Anterior cingulate cortex (tissue), 58 donors: ENCODE measurements around the gene ACTN4.
"Not testable (repeated sequence)": the region's sequence is repeated elsewhere in the genome, so short reads cannot be mapped to it uniquely, and the experiment has no call there.

Source experiments
- DNase-seq, 58 donors: peaks; one replicate each; lab custom pipeline; 2025; lab: John Stamatoyannopoulos, UW

Gene ACTN4

DNA sequence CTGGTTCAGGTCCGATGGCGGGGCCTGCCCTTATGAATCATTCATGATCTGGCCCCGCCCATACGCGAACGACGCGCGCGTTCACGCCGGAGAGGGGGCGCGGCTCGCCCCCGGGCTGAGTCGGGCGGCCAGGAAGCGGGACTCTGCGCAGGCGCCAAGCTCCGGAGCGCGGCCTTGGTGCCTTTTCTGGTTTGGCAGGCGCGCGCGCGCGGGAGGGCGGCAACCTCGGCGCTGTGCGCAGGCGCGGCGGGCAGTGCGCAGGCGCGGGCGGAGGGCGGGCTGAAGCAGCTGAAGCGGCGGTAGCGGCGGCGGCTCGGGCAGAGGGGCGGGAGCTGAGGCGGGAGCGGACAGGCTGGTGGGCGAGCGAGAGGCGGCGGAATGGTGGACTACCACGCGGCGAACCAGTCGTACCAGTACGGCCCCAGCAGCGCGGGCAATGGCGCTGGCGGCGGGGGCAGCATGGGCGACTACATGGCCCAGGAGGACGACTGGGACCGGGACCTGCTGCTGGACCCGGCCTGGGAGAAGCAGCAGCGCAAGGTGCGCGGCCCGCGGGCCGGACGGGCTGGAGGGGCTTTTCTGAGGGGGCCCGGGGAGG lies at the start of gene ACTN4:
Gene ACTN4 (plus strand): TSS at position 282 of the 598 bp plus-strand sequence. CDS start 97 bp downstream, at position 379.
- DNase-seq, result peak; percentile 82 to 100 (median 97)

DNA sequence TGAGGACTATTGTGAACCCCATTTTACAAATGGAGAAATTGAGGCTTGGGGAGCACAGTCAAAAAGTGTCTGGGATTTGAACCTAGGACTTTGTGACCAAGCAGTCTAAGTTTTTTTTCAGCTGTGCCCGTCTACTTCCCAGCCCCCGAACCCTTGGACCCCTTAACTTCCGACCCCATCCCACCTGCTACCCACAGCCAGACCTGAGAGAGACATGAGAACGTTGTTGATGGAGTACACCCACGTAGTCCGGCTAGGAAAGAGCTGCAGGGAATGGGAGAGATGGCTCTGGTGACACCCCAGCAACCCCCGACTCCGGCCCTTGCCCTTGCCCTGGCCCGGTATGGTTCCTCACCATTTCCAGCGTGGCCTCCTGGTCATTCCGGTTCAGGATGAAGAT lies 47.7 kb upstream of the ACTN4 start:
- DNase-seq, result no peak

DNA sequence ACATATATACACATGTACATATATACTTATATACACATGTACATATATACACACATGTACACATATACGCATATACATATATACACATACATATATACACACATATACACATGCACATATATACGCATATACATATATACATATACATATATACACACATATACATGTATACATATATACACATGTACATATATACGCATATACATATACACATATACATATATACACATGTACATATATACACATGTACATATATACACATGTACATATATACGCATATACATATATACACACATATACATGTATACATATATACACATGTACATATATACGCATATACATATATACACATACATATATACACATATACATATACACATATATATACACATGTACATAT lies 44.6 kb upstream of the ACTN4 start:
- not testable (repeated sequence) for DNase-seq

DNA sequence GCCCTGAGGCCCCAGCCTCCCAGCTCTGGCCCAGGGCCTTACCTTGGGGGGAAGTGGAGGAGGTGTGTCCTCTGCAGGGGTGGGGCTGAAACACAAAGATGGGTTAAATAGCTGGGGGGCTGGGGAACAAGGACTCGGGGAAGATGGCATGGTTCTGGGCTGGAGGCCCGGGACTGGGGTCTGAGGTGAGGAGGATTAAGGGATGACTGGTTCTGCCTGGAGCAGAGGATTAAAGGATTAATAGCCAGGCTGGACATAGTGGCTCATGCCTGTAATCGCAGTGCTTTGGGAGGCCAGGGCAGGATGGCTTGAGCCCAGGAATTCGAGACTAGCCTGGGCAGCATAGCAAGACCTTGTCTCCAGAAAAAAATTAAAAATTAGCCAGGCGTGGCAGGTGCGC lies 41.3 kb upstream of the ACTN4 start:
- DNase-seq, result no peak

DNA sequence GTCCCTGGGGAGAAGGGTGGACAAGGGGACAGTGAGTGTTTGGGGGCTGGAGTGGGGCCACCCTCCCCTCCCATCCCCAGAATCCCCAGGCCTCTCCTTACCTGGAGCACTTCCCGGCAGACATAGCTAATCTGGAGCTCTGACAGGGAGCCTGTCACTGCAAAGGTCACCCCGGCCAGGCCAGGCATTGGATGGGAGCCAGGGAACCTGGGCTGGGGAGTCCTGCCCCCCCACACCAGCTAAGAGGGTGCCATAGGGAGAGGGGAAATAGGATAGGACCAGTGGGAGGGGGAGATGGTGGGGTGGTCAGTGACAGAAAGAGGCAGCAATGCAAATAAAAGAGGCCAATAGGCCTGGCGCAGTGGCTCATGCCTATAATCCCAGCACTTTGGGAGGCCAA lies 33.2 kb upstream of the ACTN4 start:
- no peak for DNase-seq

DNA sequence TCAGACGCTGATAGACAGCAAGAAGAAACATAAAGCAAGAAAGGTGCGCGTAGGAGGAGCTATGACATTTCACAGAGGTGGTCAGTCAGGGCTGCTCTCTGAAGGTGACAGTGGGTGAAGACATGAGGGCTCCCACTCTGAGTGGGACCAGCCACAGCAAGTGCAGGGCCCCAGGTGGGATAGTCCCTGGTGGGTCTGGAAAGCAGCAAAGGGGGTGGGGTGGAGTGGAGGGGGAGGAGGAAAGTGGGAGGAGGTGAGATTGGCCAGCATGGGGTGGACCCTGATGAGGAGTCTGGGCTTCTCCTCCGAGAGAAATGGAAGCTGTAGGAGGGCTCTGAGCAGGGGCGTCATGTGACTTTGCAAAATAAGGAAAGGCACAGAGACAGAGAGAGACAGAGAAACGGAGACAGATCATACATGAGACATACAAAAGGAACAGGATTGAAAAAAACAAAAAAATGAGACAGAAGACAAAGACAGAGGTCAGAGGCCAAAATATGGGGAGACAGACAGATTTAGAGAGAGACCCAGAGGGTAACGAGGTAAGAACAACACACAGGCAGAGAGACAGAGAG lies 32.4 kb upstream of the ACTN4 start:
- no peak for DNase-seq

DNA sequence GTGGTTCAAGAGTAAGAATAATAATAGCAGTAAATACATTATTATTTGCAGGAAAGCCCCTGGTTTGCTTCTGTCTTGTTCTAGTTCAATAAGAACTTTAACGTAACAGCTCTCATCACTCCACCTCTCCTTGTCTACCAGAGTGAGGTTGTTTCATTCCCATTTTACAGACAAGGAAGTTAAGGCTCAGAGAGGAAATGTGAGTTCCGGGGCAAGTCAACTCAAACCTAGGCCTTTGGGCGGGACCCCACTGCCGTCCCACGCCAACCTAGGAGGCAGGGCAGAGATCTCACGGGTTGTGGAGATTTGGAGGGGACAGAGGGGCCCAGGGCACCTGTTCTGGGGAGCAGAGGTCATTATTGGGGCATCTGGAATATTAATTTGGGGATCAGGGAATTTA lies 31.2 kb upstream of the ACTN4 start:
- DNase-seq, result no peak

DNA sequence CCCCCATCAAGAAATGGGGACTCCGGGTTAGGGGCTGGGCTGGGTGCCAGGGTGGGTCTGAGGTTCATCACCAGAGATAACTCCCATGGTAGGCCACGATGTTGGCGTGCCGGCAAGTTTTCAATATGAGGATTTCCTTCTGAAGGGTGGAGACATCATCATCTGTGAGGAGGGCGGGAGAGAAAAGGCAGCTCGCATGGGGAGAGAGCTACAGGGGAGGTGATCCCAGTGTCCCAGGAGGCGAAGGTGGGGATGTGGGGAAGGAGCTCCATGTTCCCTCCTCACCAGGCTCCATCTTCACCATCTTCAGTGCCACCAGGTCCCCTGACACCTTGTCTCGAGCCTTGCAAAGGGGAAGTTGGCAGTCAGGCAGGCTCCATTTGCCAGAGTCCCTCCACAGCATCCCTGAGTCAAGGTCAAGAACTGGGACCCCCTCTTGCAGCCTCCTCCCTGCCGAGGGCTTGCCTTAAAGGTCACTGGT lies 30.1 kb upstream of the ACTN4 start:
- no peak for DNase-seq

DNA sequence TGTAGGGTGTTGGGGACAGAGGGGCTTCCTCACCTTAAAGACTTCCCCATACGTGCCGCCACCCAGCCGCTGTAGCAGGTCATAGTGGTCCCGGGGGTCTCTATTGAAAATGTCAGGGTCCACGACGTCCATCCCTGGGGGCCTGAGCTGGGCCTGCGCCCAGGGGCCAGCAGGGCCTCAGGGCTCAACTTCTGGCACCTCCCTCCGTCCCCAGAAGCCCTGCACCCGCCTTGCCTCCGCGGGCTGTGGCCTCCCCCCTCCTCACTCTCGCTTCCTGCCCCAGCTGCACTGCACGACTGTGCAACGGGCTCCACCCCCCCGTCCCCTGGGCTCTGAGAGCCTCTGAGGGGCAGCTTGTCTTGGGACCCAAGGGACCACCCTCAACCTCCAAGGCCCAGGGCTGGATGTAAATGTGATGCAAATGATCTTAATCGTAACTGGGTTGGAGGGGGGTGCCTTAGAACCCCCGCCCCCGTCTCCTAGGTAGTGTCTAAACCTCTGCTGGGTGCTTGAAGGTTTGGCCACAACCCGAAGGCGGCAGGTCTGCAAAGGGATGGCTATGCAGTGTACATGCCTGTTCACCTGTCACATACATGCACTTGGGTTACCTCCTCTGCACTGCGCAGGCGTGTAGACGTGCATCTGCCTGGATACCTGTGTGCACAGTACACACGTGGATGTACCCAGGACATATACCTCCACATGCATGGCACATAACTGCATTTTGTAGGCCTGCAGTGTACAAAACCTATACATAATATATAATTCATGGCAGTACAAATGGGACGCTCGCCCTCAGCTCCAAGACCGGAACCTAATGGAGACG lies 29.5 kb upstream of the ACTN4 start, which contains the start of gene MAP4K1:
Gene MAP4K1 (minus strand): TSS at position 190 of the 826 bp plus-strand sequence. CDS start 58 bp downstream, at position 132.
- peak in 12 of 58 donors; percentile 5 to 35 (median 17) for DNase-seq

DNA sequence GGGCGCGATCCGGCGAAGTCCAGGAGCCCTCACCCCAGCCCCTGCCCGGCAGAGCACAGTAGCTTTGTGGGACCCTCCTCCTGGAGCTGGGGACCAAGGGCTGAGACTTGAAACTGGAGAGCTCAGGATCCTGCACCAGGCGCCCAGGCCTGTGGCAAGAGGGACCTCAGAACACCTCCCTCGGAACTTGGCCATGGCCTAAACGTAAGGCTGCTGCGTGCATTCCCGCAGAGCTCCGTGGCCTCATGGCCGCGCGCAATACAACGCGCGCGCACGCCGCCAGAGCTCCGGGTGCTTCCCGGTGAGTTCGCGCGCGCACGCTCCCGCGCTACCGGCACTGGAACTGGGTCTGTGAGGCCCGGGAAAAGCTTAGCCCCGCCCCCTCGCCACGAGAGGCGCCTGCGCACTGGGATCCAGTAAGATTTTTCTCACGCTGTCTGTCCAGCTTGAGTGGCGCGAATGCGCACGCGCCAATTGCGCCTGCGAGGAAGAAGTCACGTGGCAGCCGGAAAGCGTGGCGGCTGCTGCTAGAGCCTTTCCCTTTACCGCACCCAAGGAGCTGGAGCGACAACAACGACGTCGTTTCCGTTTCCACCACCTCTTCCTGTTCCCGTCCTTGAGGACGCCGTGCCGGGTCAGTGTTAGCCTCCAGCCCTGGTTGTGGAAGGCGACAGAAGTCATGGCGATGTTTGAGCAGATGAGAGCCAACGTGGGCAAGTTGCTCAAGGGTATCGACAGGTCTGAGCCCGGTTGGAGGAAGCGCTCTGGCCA lies 28.7 kb upstream of the ACTN4 start, which contains the start of gene EIF3K:
Gene EIF3K (plus strand): TSS at position 599 of the 771 bp plus-strand sequence. CDS start 81 bp downstream, at position 680.
- peak; percentile 92 to 100 (median 98) for DNase-seq

DNA sequence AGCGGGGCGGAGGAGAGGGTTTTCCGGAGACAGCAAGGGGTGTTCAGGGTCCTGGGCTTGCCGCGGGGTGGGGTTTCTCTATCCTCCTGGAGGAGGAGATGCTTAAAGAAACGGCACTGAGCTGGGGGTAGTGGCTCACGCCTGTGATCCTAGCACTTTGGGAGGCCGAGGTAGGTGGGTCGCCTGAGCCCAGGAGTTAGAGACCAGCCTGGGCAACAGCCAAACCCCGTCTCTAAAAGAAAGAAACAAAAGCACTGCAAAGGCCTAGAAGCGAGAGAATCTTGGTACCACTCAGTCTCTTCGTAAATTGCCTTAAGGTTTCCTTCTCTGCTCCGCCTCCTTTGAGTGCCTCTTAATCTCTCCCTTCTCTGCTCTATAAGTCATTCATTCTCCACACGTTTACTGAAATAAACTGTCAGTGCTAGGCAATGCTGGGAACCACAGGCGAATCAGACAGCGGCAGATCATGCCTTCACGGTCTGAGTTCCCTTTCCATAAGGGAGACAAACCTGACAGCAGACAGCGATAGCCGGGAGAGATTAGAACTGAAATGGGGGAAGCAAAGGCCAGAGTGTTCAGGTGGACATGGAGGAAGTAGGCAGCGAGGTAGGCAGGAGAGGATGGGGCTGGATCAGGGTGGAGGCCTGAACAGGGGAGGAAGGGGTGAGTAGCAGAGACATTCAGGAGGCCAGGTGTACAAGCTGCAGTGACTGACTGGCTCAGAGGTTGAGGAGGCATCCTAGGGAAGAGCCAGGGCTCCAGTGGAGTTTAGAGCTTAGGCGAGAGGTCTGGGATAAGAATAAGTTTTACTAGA lies 27.9 kb upstream of the ACTN4 start:
- DNase-seq, result no peak

DNA sequence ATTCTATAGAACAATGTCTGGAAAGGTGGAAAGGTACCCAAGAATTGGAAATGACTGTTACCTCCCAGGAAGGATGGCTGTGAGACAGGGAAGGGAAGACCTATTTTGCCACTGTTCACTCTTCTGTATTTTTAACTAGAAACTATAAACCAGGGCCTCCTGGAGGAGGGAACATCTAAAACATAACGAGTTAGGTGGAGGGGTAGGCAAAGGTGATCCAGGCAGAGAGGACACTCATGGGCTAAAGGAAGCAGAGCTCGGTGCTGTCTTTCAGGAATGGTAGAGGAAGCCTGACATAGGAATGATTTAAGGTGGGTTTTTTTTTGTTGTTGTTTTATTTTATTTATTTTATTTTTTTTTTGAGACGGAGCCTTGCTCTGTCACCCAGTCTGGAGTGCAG lies 22.6 kb upstream of the ACTN4 start:
- DNase-seq, result no peak

DNA sequence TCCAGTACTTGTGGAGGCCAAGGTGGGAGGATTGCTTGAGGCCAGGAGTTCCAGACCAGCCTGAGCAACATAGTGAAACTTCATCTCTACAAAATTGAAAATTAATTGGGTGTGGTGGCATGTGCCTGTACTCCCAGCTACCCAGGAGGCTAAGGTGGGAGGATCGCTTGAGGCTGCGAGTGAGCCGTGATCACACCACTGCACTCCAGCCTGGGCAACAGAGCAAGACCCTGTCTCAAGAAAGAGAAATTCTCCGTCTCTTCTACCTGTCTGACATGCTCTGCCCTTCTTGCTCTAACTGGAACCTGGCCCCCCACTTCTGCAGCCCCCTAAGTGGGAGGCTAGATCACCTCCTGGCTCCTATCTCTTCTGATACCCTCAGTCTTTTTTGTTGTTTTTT lies 21.0 kb upstream of the ACTN4 start:
- DNase-seq, result no peak

DNA sequence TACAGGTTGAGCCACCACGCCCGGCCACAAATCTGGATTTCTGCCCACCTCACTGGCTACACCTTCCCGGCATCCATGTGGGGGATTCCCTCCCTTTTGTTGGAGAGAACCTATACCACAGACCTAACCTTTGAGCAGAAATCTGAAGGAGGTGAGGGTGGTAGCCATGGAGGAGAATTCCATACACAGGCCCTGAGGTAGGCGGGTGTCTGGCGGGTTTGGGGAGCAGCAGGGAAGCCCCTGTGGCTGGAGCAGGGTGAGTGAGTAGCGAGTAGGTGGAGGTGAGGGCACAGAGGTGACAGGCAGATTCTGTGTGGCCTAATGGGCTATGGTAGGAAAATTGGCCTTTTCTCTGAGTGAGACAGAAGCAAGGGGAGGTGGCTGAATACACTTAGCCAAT lies 17.9 kb upstream of the ACTN4 start:
- DNase-seq, result no peak

DNA sequence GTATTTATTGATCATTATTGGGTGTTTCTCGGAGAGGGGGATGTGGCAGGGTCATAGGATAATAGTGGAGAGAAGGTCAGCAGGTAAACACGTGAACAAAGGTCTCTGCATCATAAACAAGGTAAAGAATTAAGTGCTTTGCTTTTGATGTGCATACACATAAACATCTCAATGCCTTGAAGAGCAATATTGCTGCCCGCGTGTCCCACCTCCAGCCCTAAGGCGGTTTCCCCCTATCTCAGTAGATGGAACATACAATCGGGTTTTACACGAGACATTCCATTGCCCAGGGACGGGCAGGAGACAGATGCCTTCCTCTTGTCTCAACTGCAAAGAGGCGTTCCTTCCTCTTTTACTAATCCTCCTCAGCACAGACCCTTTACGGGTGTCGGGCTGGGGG lies 16.1 kb upstream of the ACTN4 start:
- DNase-seq, result not testable (repeated sequence)

DNA sequence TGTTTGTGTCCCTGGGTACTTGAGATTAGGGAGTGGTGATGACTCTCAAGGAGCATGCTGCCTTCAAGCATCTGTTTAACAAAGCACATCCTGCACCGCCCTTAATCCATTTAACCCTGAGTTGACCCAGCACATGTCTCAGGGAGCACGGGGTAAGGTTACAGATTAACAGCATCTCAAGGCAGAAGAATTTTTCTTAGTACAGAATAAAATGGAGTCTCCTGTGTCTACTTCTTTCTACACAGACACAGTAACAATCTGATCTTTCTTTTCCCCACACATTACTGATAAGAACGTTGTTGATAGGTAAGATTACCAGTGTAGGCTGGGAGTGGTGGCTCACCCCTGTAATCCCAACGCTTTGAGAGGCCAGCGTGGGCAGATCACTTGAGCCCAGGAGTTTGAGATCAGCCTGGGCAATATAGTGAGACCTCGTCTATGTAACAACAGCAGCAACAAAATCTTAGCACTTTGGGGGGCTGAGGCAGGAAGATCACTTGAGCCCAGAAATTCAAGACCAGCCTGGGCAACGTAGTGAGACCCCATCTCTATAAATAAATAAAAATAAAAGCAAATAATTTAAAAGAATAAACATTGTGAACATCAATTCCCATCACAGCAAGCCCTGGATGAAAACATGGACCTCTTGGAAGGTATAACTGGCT lies 15.5 kb upstream of the ACTN4 start:
- not testable (repeated sequence) for DNase-seq

DNA sequence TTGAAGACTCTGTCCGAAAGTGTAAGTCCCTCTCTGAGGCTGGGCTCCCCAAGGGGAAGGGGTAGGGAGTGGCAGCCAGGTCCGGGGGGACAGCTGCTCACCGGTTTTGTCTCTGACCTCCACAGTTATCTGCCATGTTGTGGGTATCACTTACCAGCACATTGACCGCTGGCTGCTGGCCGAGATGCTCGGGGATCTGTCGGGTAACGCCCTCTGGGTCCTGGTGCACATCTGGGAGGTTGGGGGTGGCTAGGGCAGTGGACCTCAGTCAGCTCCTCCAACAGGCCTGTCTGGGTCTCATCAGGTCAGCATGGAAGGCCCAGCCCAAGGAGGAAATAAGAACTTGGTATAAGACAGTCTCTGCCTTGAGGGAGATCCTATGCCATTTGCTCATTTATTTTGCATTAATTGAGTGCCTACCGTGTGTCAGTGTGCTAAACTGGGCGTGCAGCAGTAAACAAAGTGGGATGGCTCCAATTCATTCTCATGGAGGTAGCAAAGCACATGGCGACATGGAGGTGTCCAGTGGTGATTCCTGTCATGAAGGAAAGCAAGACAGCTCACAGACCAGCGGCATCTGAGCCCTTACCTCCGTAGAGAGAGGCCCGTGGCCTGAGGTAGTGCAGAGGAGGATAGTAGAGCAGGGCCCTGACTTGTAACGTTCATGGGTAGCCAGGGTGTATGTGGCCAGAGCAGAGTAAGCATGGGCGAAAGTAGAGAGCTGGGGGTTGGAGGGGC lies 14.8 kb upstream of the ACTN4 start:
- DNase-seq, result no peak

DNA sequence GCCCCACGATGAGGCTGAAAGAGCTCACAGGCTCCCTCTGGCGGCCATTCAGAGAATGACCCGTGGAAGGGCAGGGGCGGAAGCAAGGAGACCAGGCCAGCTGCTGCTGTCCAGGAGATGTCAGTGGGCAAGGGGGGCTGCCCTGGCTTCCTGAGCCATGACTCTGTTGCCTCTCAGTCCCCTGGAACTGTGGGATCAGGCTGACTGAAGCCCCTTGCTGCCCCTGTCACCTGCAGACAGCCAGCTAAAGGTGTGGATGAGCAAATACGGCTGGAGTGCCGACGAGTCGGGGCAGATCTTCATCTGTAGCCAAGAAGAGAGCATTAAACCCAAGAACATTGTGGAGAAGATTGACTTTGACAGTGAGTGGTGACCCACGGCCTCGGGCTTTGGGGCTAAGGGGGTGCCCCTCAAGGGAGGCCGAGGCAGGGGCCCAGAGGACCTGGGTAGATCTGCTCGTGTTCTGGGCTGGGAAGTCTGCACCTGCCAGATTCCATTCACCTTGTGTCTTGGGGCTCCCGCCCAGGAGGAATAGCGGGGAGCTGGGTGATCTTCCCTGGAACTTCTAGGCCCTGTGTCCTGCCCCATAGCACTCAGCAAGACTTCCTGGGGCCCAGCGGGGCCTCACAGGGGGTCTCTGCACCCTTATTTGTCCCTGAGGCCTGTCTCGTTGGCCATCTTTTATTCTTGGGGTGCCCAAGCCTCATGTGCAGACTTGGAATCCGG lies 12.5 kb upstream of the ACTN4 start:
- peak in 53 of 58 donors; percentile 1 to 81 (median 41) for DNase-seq
